GM10248 (cell line): ENCODE data around the gene IFNA2.
A peak's percentile ranks its signal among the peaks of the same experiment; 100 is the strongest.

Source experiments
- CTCF ChIA-PET: fragments of 300-600 bp; sonication (Branson Sonifier 250); formaldehyde crosslinking; extraction: SDS; loops from one replicate; lab custom pipeline; 2021; ENCODE audit warnings: antibody characterized with exemption; lab: Yijun Ruan, JAX
- POLR2A ChIA-PET: fragments of 350-650 bp; sonication (Branson Sonifier 250); formaldehyde crosslinking; extraction: SDS; loops from one replicate; lab custom pipeline; 2020; ENCODE audit warnings: antibody characterized with exemption; lab: Yijun Ruan, JAX
- DNase-seq: peaks from one replicate; pipeline ENCODE4 v3.0.0; 2012; ENCODE audit errors: extremely low spot score
- TF ChIP-seq, protein P1 (sequence below): IDR thresholded peaks from 2 replicates; pipeline ENCODE4 v1.5.1; 2012; ENCODE audit warnings: mild to moderate bottlenecking, low read depth; ENCODE audit errors: extremely low read depth, missing control alignments, control extremely low read depth

The IFNA2 gene

DNA sequence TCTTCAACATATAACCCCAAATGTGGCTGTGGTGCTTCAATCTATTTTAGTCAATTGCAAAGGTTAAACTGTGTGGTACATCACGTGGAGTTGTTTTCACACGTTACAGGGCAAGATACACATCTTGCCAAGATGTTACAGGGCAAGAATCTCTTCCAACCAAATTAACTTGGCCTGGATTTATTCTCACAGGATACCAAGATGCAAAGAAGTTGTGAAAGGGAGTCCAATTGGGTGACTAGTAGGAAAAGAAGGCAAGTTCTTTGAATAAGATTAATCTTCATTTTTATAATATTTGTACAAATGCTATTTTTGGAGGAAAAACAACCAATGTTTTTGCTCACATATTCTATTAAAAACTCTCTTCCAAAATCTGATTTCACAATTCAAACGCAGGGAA lies 18.9 kb upstream of the IFNA2 start:
- no peak for DNase-seq
- ChIA-PET CTCF (interaction anchor here (7.2 kb wide), 1 partner anchor 9 kb away, joined by 48 read pairs; no protein-coding TSS in a partner anchor), POLR2A (no interaction called here)
- TF ChIP-seq, protein P1, sequence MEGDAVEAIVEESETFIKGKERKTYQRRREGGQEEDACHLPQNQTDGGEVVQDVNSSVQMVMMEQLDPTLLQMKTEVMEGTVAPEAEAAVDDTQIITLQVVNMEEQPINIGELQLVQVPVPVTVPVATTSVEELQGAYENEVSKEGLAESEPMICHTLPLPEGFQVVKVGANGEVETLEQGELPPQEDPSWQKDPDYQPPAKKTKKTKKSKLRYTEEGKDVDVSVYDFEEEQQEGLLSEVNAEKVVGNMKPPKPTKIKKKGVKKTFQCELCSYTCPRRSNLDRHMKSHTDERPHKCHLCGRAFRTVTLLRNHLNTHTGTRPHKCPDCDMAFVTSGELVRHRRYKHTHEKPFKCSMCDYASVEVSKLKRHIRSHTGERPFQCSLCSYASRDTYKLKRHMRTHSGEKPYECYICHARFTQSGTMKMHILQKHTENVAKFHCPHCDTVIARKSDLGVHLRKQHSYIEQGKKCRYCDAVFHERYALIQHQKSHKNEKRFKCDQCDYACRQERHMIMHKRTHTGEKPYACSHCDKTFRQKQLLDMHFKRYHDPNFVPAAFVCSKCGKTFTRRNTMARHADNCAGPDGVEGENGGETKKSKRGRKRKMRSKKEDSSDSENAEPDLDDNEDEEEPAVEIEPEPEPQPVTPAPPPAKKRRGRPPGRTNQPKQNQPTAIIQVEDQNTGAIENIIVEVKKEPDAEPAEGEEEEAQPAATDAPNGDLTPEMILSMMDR, result no peak

DNA sequence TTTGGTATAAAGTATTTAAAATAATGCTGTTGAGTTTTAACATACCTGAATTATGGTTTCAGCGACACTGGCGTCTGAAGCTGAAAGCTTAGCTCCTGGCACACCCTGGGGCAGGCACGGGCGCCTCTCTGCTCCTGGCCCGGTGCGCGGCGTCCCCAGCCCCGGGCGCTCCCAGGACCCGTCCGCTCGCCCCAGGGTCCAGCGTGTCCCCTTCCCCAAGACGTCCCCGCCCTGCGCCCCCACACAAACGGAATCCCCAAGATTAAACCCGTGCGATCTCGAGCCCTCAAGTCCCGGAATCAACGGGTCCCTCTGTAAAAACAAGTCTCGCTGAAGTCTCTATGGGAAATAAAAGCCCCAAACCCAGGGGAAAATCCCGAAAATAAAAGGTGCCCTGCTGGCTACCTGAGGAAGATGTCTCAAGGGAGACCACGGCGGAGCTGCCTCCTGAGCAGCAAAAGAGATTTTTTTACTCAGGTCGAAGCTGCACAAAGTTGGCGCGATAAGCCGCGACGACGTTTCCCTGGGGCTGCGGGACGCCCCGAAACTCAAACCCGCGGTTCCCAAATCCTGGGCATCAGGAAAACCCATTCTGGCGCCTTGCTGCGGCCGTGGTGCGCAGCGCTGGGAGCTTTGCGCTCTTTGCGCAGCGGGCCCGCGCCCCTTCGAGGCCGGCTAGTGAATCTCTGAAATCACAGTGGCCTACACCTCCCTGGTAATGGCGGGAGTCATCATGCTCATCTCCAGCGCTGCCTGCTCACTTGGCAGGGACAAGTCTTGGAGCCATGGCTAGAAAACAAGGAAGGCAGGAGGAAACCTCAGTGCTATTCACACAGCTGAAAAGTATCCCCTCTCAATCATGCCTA lies 17.4 kb upstream of the IFNA2 start:
- TF ChIP-seq, protein P1, result peak; percentile 8
- DNase-seq, result peak; percentile 39
- POLR2A ChIA-PET, result no interaction called here
- CTCF ChIA-PET, result interaction anchor here (1.4 to 7.2 kb wide), 4 partner anchors 7 to 77 kb away, joined by 4 to 48 read pairs (median 6); no protein-coding TSS in a partner anchor

DNA sequence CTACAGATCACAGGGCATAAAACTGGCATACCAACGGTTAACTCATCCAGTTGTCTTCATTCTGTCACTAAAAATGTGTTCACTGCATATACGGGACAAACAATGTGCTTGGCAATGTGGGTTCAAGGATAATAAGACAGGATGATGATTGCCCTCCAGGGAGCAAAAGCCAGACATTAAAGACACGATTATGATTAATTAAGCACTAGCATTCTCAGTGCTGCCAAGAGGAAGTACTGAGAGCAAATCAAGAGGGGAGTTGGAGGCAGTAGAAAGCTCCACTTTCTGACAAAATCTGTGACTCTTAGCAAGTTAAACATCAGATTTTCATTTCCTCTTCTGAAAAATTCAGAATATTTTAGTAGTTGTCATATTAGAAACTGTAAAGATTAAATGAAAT lies 14.8 kb upstream of the IFNA2 start:
- DNase-seq, result no peak
- ChIA-PET POLR2A (no interaction called here), CTCF (interaction anchor here (1.9 kb wide), 1 partner anchor 10 kb away, joined by 4 read pairs; no protein-coding TSS in a partner anchor)
- TF ChIP-seq, protein P1, result no peak

DNA sequence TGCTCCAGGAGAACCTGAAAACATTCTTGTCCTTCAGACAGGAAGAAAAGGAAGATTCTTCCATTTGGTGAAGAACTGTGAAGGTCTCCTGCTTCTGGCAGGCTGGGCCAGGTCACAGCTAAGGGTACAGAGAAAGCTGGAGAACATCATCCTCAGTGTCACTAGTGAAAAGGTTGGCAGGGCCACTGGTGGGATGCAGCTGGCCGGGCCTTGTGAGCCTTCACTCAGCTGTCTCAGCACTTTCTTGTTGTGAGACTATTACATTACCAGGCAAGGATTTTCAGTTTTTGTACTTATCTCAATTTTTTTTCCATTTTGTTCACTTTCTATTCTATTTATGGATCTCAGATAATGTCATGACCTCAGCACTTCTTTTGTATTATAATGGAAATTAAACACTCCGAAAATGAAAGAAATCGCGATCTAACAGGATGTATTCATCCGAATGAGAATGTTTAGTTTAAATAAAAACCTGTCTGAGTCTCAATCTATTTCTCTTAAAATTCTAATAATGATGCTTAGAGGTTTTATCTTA lies 13.8 kb upstream of the IFNA2 start:
- TF ChIP-seq, protein P1, result no peak
- no peak for DNase-seq
- CTCF ChIA-PET, result interaction anchor here (0.7 to 2.2 kb wide), 6 partner anchors 9 to 204 kb away, joined by 3 to 19 read pairs (median 4); partner anchors contain the start of gene IFNA8
- POLR2A ChIA-PET, result no interaction called here

DNA sequence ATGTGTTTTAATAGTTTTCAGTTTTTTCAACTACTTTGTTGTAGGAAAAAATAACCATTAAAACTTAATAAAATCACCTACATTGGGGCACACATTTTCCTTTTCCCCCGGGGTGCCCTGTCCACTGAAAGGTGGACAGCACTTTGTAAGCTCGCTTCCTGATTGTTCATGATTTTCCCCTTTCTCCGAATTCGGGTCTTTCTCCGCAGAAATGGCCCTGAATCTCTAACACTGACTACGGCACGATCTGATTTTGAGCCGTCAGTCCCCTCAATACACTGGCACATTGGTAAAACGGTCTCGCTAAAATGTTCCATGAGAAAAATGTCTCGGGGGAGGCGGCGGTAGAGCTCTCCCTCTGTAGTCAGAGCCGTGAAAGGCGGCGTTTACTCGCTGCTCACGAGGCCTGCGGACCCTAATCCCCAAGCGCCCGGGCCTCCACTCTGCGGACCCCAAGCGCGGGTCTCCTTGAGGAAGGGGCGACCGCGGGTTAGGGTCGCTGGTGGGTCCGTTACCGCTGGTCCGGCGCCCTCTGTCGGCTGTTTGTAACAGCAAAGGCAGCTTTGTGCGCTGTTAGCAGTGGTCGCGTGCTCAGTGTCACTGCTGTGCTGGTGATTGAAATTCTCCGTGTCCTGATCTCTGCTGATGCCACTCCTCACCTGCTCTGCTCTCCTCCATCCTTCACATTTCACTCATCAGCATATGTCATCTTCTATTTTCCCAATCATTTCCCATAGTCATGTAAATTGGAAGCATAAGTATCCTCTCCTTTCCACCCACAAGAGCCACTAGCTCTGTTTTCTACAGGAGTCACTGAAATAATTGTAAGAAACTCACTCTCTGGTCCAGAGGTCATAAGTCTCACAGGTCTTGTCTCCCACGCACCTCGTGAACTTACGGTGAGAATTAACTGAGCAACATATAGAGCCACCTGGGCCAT lies 10.8 kb upstream of the IFNA2 start:
- ChIA-PET CTCF (interaction anchor here (0.6 to 3.8 kb wide), 50 partner anchors 10 to 402 kb away, joined by 3 to 95 read pairs (median 5); partner anchors contain the start of genes IFNA2, IFNA6, IFNA8 and KLHL9), POLR2A (no interaction called here)
- peak; percentile 54 for DNase-seq
- TF ChIP-seq, protein P1, result peak; percentile 85

DNA sequence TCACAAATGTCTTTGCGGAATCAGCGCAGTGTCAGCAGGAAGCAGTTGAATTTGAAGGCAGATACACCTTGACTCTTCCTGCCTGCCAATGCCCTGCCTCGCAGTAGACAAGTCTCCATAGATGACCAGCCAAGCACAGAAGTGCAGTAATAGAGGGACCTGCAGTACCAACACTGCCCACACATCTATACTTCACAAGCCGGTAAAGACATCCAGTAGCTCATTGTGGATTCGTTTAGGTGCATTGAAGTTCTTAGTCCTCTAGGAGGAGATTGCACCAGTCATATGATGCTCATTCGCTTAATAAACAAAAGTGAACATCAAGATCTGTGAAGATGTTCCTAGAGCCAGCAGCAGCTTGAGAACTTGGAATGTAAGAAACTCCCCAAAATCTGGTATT lies 7.1 kb upstream of the IFNA2 start:
- TF ChIP-seq, protein P1, result no peak
- ChIA-PET CTCF (interaction anchor here (1.0 to 4.3 kb wide), 9 partner anchors 10 to 197 kb away, joined by 3 to 23 read pairs (median 8); no protein-coding TSS in a partner anchor), POLR2A (no interaction called here)
- no peak for DNase-seq
